Pancreas (tissue), 10 donors: Measurements from ENCODE around the gene DLG2. TPM values are rescaled to one million over a fixed set of nuclear protein-coding genes. Genes with fewer than 3 reads are reported as not detected.

Source experiments
- ATAC-seq, 4 donors: fragments of 200-7000 bp; cut with Tn5 transposase; one replicate each; pipeline versions ENCODE4 v1.8.0 to v1.9.1; 2020; ENCODE audit warnings: mild to moderate bottlenecking in 4 of 4, moderate library complexity in 4 of 4
- DNase-seq, 6 donors: peaks; one replicate each; pipeline ENCODE4 v3.0.0-alpha.2; 2020
- FAIRE-seq: peaks from 2 replicates; lab custom pipeline; 2012; peaks lifted over from hg19 to GRCh38; lab: Jason Lieb, UNC
- H3K27ac ChIP-seq, 4 donors: fragments of 200-600 bp; sonication (generic); 1 replicate in 3 of 4; 2 replicates in 1 of 4; pipeline versions ENCODE4 v1.5.0 to v1.8.0; 2020
- H3K27me3 ChIP-seq, 4 donors: fragments of 200-600 bp; one replicate each; pipeline ENCODE4 v1.8.0; 2021
- H3K36me3 ChIP-seq, 3 donors: fragments of 200-600 bp; sonication (generic) in 1 of 3; one replicate each; pipeline versions ENCODE4 v1.5.0 to v1.8.0; 2020 to 2021
- H3K4me1 ChIP-seq, 3 donors: fragments of 200-600 bp; one replicate each; pipeline ENCODE4 v1.8.0; 2021
- H3K4me3 ChIP-seq, 4 donors: fragments of 200-600 bp; sonication (generic) in 2 of 4; one replicate each; pipeline versions ENCODE4 v1.5.0 to v1.8.0; 2020 to 2021
- H3K9me3 ChIP-seq, 4 donors: fragments of 200-600 bp; one replicate each; pipeline ENCODE4 v1.8.0; 2021
- WGBS, 2 donors: extraction: QIAGEN DNeasy Blood & Tissue Kit; methylation state at CpG; one replicate each; pipeline ENCODE4 v1.1.7; 2013; 5-methylcytosine and 5-hydroxymethylcytosine counted together
- intact Hi-C, 3 donors: fragments of 100-400 bp; cut with DNase I; formaldehyde crosslinking; loops; one replicate each; pipeline versions ENCODE4 v1.11.1 to v1.14.2; 2022
- polyA plus RNA-seq, 2 donors: library from polyadenylated mRNA; stranded (reverse); fragments of 200-250 nt; gene quantifications; one replicate each; pipeline ENCODE4 v1.2.3, GENCODE V29; 2013
- total RNA-seq, 6 donors: library from RNA; stranded (reverse); fragmentation: NEBNext Ultra II Directional in 4 of 6; extraction: Animal tissue kit (Norgen Biotek cat#: 25700) in 4 of 6; gene quantifications; one replicate each; pipeline versions ENCODE4 v1.2.1 to v1.2.4, GENCODE V29; 2021 to 2023
- TF ChIP-seq, protein P1 (sequence below), 4 donors: fragments of 200-600 bp; sonication (generic) in 3 of 4; IDR thresholded peaks; one replicate each; pipeline versions ENCODE4 v1.5.0 to v1.8.0; 2021; ENCODE audit warnings: antibody characterized with exemption in 4 of 4
- donor health status: healthy with polysubstance abuse.
- donor health status: DM: no; HTN: no; CAD: no; lungs with moderate emphysema.
- donor health status: DM: no; HTN: no; CAD: no.
- donor health status: control.
- donor health status: control.
- donor health status: Bipolar disorder and iron deficiency.
- donor health status: DM: yes; HTN: yes; CAD: no.
- donor health status: DM: no; HTN: no; CAD: no.
- donor health status: DM: no; HTN: no; CAD: no.
- donor health status: DM: yes; HTN: yes; CAD: no.

The DLG2 gene
- total and polyA plus RNA-seq, 8 donors: 1.2 to 5.4 (median 3.6) TPM

DNA sequence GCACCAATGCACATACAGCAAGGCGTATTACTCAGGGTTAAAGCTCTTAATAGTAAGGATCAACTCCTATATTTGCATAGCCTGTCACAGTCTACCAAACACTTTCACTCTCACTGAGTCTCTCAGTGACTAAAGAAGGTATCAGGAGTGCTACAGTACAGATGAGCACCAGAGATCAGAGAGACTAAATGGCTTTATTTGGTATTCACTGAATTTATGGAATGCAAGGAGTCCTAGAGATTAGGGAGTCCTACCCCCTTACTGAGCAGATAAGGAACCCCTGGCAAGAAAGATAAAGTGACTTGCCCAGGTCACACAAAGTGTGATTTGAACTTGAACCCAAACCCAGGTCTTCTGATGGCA, 1944.6 kb downstream of the DLG2 start:
- H3K27me3 ChIP-seq: no peaks in the 10 kb centered on the region
- H3K4me1 ChIP-seq: no peaks in the 10 kb centered on the region
- TF ChIP-seq, protein P1, sequence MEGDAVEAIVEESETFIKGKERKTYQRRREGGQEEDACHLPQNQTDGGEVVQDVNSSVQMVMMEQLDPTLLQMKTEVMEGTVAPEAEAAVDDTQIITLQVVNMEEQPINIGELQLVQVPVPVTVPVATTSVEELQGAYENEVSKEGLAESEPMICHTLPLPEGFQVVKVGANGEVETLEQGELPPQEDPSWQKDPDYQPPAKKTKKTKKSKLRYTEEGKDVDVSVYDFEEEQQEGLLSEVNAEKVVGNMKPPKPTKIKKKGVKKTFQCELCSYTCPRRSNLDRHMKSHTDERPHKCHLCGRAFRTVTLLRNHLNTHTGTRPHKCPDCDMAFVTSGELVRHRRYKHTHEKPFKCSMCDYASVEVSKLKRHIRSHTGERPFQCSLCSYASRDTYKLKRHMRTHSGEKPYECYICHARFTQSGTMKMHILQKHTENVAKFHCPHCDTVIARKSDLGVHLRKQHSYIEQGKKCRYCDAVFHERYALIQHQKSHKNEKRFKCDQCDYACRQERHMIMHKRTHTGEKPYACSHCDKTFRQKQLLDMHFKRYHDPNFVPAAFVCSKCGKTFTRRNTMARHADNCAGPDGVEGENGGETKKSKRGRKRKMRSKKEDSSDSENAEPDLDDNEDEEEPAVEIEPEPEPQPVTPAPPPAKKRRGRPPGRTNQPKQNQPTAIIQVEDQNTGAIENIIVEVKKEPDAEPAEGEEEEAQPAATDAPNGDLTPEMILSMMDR (IDR thresholded peaks at IDR 0.05): no peak
- WGBS, 2 donors: 59 to 71% methylated on average over 1 of the region's 1 CpG
- no peak for FAIRE-seq
- peak in 3 of 4 donors; percentile 17 to 42 (median 25) for ATAC-seq
- intact Hi-C loops: no loop called here
- no peaks in the 10 kb centered on the region for H3K36me3 ChIP-seq
- H3K9me3 ChIP-seq: no peaks in the 10 kb centered on the region
- H3K4me3 ChIP-seq: no peak overlapping the region
- DNase-seq: no peak
- H3K27ac ChIP-seq: no peak overlapping the region

DNA sequence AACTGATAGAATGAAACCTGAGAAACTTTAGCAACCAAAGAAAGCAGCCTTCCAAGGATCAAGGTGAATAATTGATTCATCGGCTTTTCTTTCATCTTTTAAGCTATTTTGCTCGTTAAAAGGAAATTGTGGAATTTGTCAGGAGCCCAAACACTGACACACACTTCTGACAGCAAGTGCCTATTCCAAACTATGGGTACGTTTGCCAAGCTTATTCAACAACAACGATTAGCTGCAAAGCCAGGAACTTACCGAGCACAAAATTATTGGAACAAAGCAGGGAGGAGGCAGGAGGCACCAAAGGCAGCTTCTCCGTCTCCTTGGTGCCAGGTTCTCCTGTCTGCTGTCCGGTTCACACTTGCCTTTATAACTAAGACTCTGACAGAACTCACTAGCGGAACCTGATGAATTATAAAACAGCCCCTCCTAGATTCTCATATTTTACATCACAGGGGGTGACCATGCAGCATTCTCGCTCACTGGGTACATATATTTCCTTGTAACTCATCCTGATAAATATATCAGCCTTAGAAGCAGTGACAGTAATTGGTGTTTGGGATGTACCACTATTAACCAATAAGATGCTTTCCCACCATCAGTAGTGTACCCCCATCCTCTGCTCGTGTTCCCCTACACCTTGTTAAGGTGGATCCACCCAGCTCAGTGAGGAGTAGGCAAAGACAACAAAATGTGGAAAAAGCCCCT, 1945.1 kb downstream of the DLG2 start:
- H3K4me1 ChIP-seq: no peaks in the 10 kb centered on the region
- FAIRE-seq (no peak), DNase-seq (no peak), ATAC-seq (peak in 3 of 4 donors; percentile 59 to 61 (median 60))
- no peaks in the 10 kb centered on the region for H3K9me3 ChIP-seq
- peak overlapping the region in 2 of 4 donors; percentile 16 to 32 for H3K4me3 ChIP-seq
- H3K27me3 ChIP-seq: no peaks in the 10 kb centered on the region
- intact Hi-C loops: no loop called here
- 27 to 35% methylated on average over 10 of the region's 10 CpGs for WGBS, 2 donors
- TF ChIP-seq, protein P1 (IDR thresholded peaks at IDR 0.05): no peak
- no peaks in the 10 kb centered on the region for H3K36me3 ChIP-seq
- H3K27ac ChIP-seq: no peak overlapping the region

DNA sequence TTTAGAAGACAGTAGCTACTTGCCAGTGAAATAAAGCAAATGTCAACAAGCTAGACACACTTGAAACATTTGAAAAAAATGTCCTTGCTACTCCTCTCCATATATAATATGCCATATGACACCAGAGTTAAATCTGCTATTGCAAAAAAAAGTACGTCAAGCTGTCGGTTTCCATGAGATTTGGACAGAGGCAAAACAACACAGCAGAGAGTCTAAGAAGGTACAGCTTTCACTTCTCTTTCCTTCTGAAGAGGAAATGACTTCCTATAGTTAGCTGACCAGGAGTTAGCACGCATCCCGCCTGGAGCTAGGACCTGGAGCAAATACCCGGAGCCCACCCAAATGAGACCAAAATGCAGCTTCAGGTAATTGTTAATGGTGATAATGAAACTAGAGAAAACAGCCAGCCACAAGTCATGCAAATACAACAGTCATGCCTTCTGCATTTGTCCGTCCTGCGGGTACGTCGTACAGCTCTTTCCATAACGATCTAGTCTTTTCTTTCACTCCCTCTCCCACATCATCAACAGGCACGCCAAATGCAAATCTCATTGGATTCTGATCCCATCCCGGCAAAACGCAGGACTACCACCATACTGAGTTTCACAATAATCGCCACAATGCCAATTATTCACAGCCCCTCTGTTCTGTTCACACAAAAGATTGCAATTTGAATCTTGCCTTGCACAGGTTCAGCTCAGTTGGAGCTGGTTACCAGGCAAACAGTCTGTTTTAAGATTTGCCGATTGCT, 1945.9 kb downstream of the DLG2 start:
- TF ChIP-seq, protein P1 (IDR thresholded peaks at IDR 0.05): no peak
- no peaks in the 10 kb centered on the region for H3K36me3 ChIP-seq
- H3K4me3 ChIP-seq: peak overlapping the region in 2 of 4 donors; percentile 16 to 32
- intact Hi-C loops: no loop called here
- ATAC-seq: peak in 3 of 4 donors; percentile 69 to 79 (median 75)
- H3K4me1 ChIP-seq: peaks cover 0 to 3% (median 0%) of the 10 kb centered on the region in 3 donors
- H3K27me3 ChIP-seq: no peaks in the 10 kb centered on the region
- peak overlapping the region in 2 of 4 donors; percentile 18 to 53 for H3K27ac ChIP-seq
- FAIRE-seq: no peak
- DNase-seq: no peak
- no peaks in the 10 kb centered on the region for H3K9me3 ChIP-seq
- 40 to 47% methylated on average over 15 of the region's 15 CpGs for WGBS, 2 donors

DNA sequence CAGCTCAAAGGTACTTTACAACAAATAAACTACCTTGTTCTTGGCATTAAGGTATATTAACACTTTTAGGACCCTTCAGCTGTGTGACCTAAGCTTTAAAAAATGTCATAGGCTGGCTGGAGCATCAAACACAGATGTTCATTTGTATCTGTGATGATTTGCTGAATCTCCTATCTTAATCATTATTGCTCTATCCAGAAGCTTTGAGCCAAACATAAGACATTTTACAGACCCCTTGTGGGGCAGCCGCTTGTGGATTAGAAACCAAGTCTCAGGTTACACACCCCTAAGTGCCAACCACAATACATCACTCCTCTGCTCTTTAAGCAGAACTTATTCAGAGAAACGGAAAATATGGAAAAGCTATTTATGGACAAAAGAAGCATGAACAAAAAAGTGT, 1946.8 kb downstream of the DLG2 start:
- 68 to 70% methylated on average over 2 of the region's 2 CpGs for WGBS, 2 donors
- ATAC-seq (no peak), FAIRE-seq (no peak), DNase-seq (no peak)
- intact Hi-C loops: no loop called here
- Histone ChIP-seq H3K4me3 (no peak overlapping the region), H3K4me1 (peaks cover 0 to 3% (median 0%) of the 10 kb centered on the region in 3 donors), H3K27ac (no peak overlapping the region), H3K27me3 (no peaks in the 10 kb centered on the region), H3K9me3 (no peaks in the 10 kb centered on the region), H3K36me3 (no peaks in the 10 kb centered on the region)
- TF ChIP-seq, protein P1 (IDR thresholded peaks at IDR 0.05): no peak
